Body of pancreas (tissue), 4 donors: ENCODE measurements around the gene LRRC8C. TPM values are rescaled to one million over a fixed set of nuclear protein-coding genes. Genes with fewer than 3 reads are reported as not detected.
A peak's percentile ranks its signal among the peaks of the same experiment; 100 is the strongest.

Experiments used
- ATAC-seq: fragments of 150-250 bp; one replicate; pipeline ENCODE4 v1.9.1; 2016
- DNase-seq, 4 donors: peaks; one replicate each; pipeline ENCODE4 v3.0.0-alpha.2; 2019
- H3K27ac ChIP-seq, 4 donors: fragments of 200-600 bp; sonication (generic); 1 replicate in 3 of 4; 2 replicates in 1 of 4; pipeline versions ENCODE4 v1.5.1 to v1.6.1; 2016 to 2019; ENCODE audit warnings: mild to moderate bottlenecking in 1 of 4, mixed read lengths in 1 of 4, moderate library complexity in 1 of 4
- H3K27me3 ChIP-seq, 2 donors: fragments of 200-600 bp; sonication (generic); one replicate each; pipeline ENCODE4 v1.6.0; 2016; ENCODE audit warnings: mild to moderate bottlenecking in 1 of 2
- H3K36me3 ChIP-seq, 2 donors: fragments of 200-600 bp; sonication (generic); replicated peaks in 1 of 2; 2 replicates each; pipeline ENCODE4 v1.5.1; 2016; ENCODE audit warnings: low read depth in 2 of 2; ENCODE audit not compliant: insufficient read depth in 1 of 2
- H3K4me1 ChIP-seq: fragments of 200-600 bp; sonication (generic); one replicate; pipeline ENCODE4 v1.6.0; 2016
- H3K4me3 ChIP-seq, 2 donors: fragments of 200-600 bp; sonication (generic); 1 replicate in 1 of 2; 2 replicates in 1 of 2; pipeline ENCODE4 v1.5.1; 2016 to 2019
- H3K9me3 ChIP-seq, 3 donors: fragments of 200-600 bp; sonication (generic); 1 replicate in 2 of 3; 2 replicates in 1 of 3; pipeline ENCODE4 v1.5.1; 2016
- POLR2A ChIP-seq, 3 donors: fragments of 450-650 bp; IDR thresholded peaks; one replicate each; pipeline ENCODE4 v1.6.1; 2016; ENCODE audit warnings: antibody characterized with exemption in 3 of 3, mild to moderate bottlenecking in 2 of 3
- WGBS, 2 donors: methylation state at CpG; one replicate each; pipeline ENCODE4 v1.1.5; 2017; 5-methylcytosine and 5-hydroxymethylcytosine counted together
- intact Hi-C: fragments of 100-400 bp; cut with DNase I; formaldehyde crosslinking; loops from one replicate; pipeline ENCODE4 v1.15.1; 2023
- total RNA-seq, 2 donors: library from RNA; depleted of rRNA; stranded (reverse); fragments of >200 nt; gene quantifications; one replicate each; pipeline ENCODE4 v1.1.0, GENCODE V29; 2016
- TF ChIP-seq, protein P1 (sequence below), 7 experiments: fragments of 450-650 bp in 4 of 7; fragments of 200-600 bp in 3 of 7; sonication (generic) in 3 of 7; IDR thresholded peaks; one replicate each; pipeline ENCODE4 v1.5.1; 2016 to 2019; ENCODE audit warnings: antibody characterized with exemption in 7 of 7

The LRRC8C gene
- total RNA-seq, 2 donors from 2014 or later: 3.4 to 4.6 TPM

DNA sequence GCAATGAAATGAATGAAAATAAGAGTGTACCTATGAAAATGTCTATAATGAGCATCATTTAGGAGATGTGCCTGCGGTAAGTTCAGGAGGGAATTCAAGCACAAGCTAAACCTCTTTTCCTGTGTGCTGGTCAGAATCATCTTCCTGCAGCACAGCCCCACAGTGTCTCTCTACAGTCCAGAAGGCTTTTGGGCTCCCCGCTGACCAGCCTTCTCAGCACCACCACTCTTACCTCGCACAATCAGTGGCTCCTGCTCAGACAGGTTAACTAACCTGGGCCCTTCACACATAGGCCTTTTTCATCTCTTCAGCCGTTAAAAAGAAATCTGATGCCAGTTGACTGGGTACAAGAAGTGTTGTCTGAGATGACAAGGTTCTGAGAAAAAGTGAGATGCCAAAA is 57.7 kb downstream of the LRRC8C start:
- intact Hi-C loops: no loop called here

DNA sequence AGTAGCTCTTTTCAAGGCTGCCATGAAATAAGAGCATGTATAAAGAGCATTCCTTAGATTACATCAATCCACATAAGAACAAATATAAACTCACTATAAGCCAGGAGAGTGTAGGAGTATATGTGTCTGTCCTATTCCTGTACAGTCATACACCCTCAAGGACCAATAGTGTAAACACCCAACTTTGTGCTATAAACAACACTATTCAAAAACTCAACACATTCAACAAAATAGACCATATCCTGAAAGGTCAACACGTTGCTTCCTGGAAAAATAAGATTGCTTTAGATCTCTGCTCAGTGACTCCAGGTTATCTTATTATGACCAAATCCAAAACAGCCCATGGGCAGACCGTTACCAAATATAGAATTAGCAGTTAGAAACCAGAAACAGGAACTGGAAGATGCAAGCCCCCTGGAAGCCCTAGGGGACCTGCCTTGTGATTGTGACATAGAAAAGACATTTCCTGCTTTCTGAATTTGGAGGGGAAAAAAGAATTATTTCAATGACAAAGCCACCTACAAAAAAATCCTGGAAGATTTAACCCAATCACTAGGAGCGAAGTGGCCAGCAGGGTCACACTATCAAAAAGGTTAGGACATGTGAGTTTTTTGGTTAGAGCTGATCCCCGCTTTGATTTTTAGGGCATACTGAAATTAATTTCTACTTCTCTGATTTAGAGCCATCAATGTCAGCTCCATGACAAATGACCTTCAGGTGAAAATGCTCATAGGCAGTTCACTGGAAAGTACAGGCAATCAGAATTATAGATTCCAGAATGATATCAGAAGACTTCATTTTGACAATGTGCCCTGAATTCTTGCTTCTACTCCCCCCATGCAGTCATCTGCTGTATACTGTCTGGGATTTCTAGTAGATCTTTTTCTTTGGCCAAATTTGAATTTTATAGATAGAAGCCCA is 59.9 kb downstream of the LRRC8C start:
- DNase-seq (peak in 1 of 4 donors; percentile 6), ATAC-seq (no peak)
- intact Hi-C loops: no loop called here

More for the DNA sequence above, 57.7 kb downstream of the LRRC8C start:
- TF ChIP-seq, protein P1, sequence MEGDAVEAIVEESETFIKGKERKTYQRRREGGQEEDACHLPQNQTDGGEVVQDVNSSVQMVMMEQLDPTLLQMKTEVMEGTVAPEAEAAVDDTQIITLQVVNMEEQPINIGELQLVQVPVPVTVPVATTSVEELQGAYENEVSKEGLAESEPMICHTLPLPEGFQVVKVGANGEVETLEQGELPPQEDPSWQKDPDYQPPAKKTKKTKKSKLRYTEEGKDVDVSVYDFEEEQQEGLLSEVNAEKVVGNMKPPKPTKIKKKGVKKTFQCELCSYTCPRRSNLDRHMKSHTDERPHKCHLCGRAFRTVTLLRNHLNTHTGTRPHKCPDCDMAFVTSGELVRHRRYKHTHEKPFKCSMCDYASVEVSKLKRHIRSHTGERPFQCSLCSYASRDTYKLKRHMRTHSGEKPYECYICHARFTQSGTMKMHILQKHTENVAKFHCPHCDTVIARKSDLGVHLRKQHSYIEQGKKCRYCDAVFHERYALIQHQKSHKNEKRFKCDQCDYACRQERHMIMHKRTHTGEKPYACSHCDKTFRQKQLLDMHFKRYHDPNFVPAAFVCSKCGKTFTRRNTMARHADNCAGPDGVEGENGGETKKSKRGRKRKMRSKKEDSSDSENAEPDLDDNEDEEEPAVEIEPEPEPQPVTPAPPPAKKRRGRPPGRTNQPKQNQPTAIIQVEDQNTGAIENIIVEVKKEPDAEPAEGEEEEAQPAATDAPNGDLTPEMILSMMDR (IDR thresholded peaks at IDR 0.05): no peak
- H3K4me3 ChIP-seq: no peak overlapping the region
- H3K36me3 ChIP-seq: no peaks in the 10 kb centered on the region
- no peaks in the 10 kb centered on the region for H3K4me1 ChIP-seq
- ATAC-seq: no peak
- 80 to 90% methylated on average over 4 of the region's 4 CpGs for WGBS, 2 donors
- no peak for DNase-seq
- no peaks in the 10 kb centered on the region for H3K27me3 ChIP-seq
- no peak overlapping the region for H3K27ac ChIP-seq
- H3K9me3 ChIP-seq: no peaks in the 10 kb centered on the region

DNA sequence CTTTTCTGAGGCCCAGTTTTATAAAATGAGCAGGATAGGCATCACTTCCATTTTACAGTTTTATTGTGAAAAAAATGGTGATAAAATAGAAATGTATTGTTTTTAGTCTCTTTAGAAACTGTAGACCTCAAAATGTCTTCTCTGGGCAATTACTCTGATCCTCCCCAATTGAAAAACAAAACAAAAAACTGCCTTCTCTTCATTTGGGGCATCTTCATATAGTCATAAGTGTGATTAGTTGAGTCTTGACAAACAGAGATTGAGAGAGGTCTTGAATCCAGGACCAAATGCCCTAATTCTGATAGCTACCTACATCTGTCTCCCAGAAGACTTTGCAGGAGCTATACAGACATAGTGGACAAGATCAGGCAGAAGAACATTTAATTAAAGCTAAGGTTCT is 62.9 kb downstream of the LRRC8C start:
- TF ChIP-seq, protein P1 (IDR thresholded peaks at IDR 0.05): no peak
- TF ChIP-seq POLR2A (IDR thresholded peaks at IDR 0.05): no peak
- DNase-seq: no peak
- ATAC-seq: no peak
- intact Hi-C loops: no loop called here
- Histone ChIP-seq H3K4me3 (no peak overlapping the region), H3K9me3 (no peaks in the 10 kb centered on the region), H3K36me3 (no peaks in the 10 kb centered on the region), H3K27me3 (no peaks in the 10 kb centered on the region), H3K4me1 (no peaks in the 10 kb centered on the region), H3K27ac (no peak overlapping the region)

More for the DNA sequence above, 59.9 kb downstream of the LRRC8C start:
- Histone ChIP-seq H3K4me1 (no peaks in the 10 kb centered on the region), H3K9me3 (no peaks in the 10 kb centered on the region), H3K4me3 (no peak overlapping the region), H3K36me3 (no peaks in the 10 kb centered on the region), H3K27me3 (no peaks in the 10 kb centered on the region), H3K27ac (no peak overlapping the region)
- TF ChIP-seq POLR2A (IDR thresholded peaks at IDR 0.05): no peak
- TF ChIP-seq, protein P1 (IDR thresholded peaks at IDR 0.05): no peak
- 56 to 59% methylated on average over 4 of the region's 4 CpGs for WGBS, 2 donors

DNA sequence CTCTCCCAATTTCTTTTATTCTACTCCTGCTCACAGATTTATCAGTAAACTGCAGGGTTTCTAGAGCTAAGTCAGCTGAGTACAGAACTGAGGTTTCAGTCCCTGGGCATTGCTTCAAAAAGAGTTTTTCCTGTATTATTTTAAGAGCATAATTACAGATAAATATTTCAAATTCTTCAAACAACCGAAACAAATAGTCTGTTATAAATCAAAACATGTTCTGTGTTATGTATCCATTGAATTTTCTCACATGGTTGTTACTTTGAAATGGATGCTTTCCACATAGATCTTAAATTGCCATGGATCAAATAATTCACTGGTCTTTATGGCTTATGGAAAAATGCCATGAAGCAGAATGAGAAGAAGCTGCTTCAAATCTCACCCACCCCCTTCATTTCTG is 64.5 kb downstream of the LRRC8C start:
- no peaks in the 10 kb centered on the region for H3K9me3 ChIP-seq
- intact Hi-C loops: no loop called here
- no peaks in the 10 kb centered on the region for H3K27me3 ChIP-seq
- H3K27ac ChIP-seq: no peak overlapping the region
- ATAC-seq (no peak), DNase-seq (no peak)
- H3K36me3 ChIP-seq: no peaks in the 10 kb centered on the region
- no peak overlapping the region for H3K4me3 ChIP-seq
- no peaks in the 10 kb centered on the region for H3K4me1 ChIP-seq
- no peak for TF ChIP-seq POLR2A (IDR thresholded peaks at IDR 0.05)
- TF ChIP-seq, protein P1 (IDR thresholded peaks at IDR 0.05): no peak
- 48 to 49% methylated on average over 1 of the region's 1 CpG for WGBS, 2 donors
